GM10847 (cell line): Measurements from ENCODE around the gene OPCML.

Experiments
- POLR2A ChIP-seq: IDR thresholded peaks from 2 replicates; pipeline ENCODE4 v1.6.1; 2011; ENCODE audit not compliant: insufficient read length; ENCODE audit errors: extremely low read depth

Gene OPCML

GRCh38 chr11:132670921-132671675 is 861.2 kb downstream of the OPCML start:
- TF ChIP-seq POLR2A, result no peak

- TF ChIP-seq POLR2A, result no peak
Measured at GRCh38 chr11:132669949-132670348, 862.4 kb downstream of the OPCML start.

- no peak for TF ChIP-seq POLR2A
Measured at GRCh38 chr11:132665205-132665604, 867.1 kb downstream of the OPCML start.

- no peak for TF ChIP-seq POLR2A
Measured at GRCh38 chr11:132658696-132659095, 873.6 kb downstream of the OPCML start.

- TF ChIP-seq POLR2A, result no peak
Measured at GRCh38 chr11:132658004-132658403, 874.3 kb downstream of the OPCML start.

- no peak for TF ChIP-seq POLR2A
Measured at GRCh38 chr11:132655187-132655855, 877.0 kb downstream of the OPCML start.

- no peak for TF ChIP-seq POLR2A
Measured at GRCh38 chr11:132653237-132653636, 879.1 kb downstream of the OPCML start.

GRCh38 chr11:132650969-132651720 is 881.2 kb downstream of the OPCML start:
- no peak for TF ChIP-seq POLR2A

GRCh38 chr11:132649277-132649676 is 883.0 kb downstream of the OPCML start:
- no peak for TF ChIP-seq POLR2A

- TF ChIP-seq POLR2A, result no peak
Measured at GRCh38 chr11:132648851-132649250, 883.5 kb downstream of the OPCML start.

GRCh38 chr11:132646890-132647289 is 885.4 kb downstream of the OPCML start:
- TF ChIP-seq POLR2A, result no peak

- TF ChIP-seq POLR2A, result no peak
Measured at GRCh38 chr11:132644520-132645239, 887.6 kb downstream of the OPCML start.

- TF ChIP-seq POLR2A, result no peak
Measured at GRCh38 chr11:132643239-132643638, 889.1 kb downstream of the OPCML start.

- TF ChIP-seq POLR2A, result no peak
Measured at GRCh38 chr11:132640952-132641351, 891.3 kb downstream of the OPCML start.

GRCh38 chr11:132639986-132640385 is 892.3 kb downstream of the OPCML start:
- TF ChIP-seq POLR2A, result no peak

- TF ChIP-seq POLR2A, result no peak
Measured at GRCh38 chr11:132639403-132639802, 892.9 kb downstream of the OPCML start.

- no peak for TF ChIP-seq POLR2A
Measured at GRCh38 chr11:132638423-132638822, 893.9 kb downstream of the OPCML start.
